ENCODE measurements around the gene AQP12B.

AQP12B gene

GRCh38 chr2:240637901-240638345 is 44.8 kb downstream of the AQP12B start:
- in situ Hi-C loops (cut with HindIII; ENCODE audit: low sequenced_read_pairs) = no loop called here

GRCh38 chr2:240637116-240637900 is 45.4 kb downstream of the AQP12B start:
- in situ Hi-C loops (cut with HindIII; ENCODE audit: low sequenced_read_pairs) = no loop called here

GRCh38 chr2:240636563-240637115 is 46.0 kb downstream of the AQP12B start:
- in situ Hi-C loops (cut with HindIII; ENCODE audit: low sequenced_read_pairs) = no loop called here

- in situ Hi-C loops (cut with HindIII; ENCODE audit: low sequenced_read_pairs) = no loop called here
These were observed 46.6 kb downstream of the AQP12B start for GRCh38 chr2:240635998-240636547.

- in situ Hi-C loops (cut with HindIII; ENCODE audit: low sequenced_read_pairs) = no loop called here
These were observed 47.3 kb downstream of the AQP12B start for GRCh38 chr2:240635121-240635997.

- in situ Hi-C loops (cut with HindIII; ENCODE audit: low sequenced_read_pairs) = no loop called here
These were observed 50.4 kb downstream of the AQP12B start for GRCh38 chr2:240632306-240632721.

GRCh38 chr2:240631548-240632305 is 51.0 kb downstream of the AQP12B start:
- in situ Hi-C loops (cut with HindIII; ENCODE audit: low sequenced_read_pairs) = no loop called here

GRCh38 chr2:240630771-240631547 is 51.7 kb downstream of the AQP12B start:
- in situ Hi-C loops (cut with HindIII; ENCODE audit: low sequenced_read_pairs) = no loop called here

- in situ Hi-C loops (cut with HindIII; ENCODE audit: low sequenced_read_pairs) = no loop called here
These were observed 52.5 kb downstream of the AQP12B start for GRCh38 chr2:240629968-240630770.

- in situ Hi-C loops (cut with HindIII; ENCODE audit: low sequenced_read_pairs) = no loop called here
These were observed 53.1 kb downstream of the AQP12B start for GRCh38 chr2:240629619-240629967.

GRCh38 chr2:240628808-240629618 is 53.7 kb downstream of the AQP12B start:
- in situ Hi-C loops (cut with HindIII; ENCODE audit: low sequenced_read_pairs) = no loop called here

GRCh38 chr2:240628507-240628807 is 54.2 kb downstream of the AQP12B start:
- in situ Hi-C loops (cut with HindIII; ENCODE audit: low sequenced_read_pairs) = no loop called here

- in situ Hi-C loops (cut with HindIII; ENCODE audit: low sequenced_read_pairs) = no loop called here
These were observed 54.8 kb downstream of the AQP12B start for GRCh38 chr2:240627736-240628506.

- in situ Hi-C loops (cut with HindIII; ENCODE audit: low sequenced_read_pairs) = no loop called here
These were observed 56.0 kb downstream of the AQP12B start for GRCh38 chr2:240626531-240627300.

Data from endothelial cell of hepatic sinusoid (primary cell).